GM18867 (cell line): ENCODE results near the gene CYBA.

ENCODE experiments used
- ATAC-seq: cut with Tn5 transposase; IDR thresholded peaks from one replicate; pipeline ENCODE4 v1.9.1; 2021; ENCODE audit warnings: mild to moderate bottlenecking, moderate library complexity; ENCODE audit not compliant: unreplicated experiment

The CYBA gene

DNA sequence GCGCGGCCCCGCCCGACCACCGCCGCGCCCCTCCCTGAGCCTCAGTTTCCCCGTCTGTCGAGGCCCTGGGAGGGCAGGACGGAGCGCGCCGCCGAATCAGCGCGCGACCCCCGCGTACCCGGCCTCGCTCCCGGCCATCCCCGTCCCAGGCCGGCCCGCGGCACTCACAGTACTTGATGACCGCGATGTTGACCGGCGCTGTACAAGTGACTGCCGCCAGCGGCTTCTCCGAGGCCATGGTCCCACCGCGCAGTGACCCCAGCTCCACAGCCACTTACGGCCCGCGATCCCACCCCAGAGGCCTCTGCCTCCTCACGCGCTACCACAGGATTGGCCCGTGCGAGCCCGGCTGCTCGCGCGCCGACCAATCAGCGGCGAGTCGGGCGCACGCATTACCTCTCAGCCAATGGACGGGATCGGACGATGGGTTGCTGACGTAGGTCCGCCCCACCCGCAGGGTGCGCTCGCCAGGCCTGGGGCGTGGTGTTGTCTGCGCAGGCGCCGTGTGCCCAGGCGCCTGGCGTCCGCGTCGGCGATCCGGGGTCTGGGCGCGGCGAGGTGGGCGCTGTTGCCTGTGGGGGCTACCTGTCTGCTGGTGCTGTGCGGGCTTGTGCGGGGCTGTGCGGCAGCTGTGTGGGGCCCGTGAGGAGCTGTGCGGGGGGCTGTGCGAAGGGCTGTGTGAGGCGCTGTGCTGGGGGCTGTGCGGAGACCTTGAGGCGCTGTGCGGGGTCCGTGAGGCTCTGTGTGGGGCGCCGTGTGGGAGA, 12.2 kb upstream of the CYBA start, which contains the start of gene MVD:
MVD (minus strand) TSS at position 249 of the 764 bp plus-strand sequence; CDS start at position 238, 11 bp downstream.
- ATAC-seq = peak; percentile 93

DNA sequence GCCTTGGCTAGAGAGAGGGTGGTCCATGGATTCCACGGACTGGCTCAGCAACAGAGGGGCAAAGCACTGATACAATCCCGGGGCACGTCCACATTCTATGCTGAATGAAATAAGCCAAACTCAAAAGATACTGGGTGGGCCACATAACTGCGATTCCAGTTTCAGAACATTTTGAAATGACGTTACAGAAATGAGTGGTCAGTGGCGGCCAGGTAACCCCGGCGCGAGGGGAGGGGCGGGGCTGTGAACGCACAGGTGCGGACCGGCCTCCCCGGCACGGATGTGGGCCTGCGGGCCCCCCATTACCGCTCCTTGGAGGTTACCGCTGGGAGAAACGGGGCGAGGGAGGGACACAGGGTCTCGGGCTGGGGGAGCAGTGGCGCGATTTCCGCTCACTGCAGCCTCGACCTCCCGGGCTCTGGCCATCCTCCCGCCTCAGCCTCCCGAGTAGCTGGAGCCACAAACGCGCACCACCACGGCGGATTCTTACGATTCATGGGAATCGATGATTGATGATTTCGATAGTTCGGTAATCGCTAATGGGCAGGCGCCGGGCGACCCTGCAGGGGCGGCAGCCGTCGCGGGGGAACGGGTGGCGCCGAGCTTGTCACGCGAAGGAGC, 11.5 kb upstream of the CYBA start:
- ATAC-seq = peak; percentile 5

DNA sequence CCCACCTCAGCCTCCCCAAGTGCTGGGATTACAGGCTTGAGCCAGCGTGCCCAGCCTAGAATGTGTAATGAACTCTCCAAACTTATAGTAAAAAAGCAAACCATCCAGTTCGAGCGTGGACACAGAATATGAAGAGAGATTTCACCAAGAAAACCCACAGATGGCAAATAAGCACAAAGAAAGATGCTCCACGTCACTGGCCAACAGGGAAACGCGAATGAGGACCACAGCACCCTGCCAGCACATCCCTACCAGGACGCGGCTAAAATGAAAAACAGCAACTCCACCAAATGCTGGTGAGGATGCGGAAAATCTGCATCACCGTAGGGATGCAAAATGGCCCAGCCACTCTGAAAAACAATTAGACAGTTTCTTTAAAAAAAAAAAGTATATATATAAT, 10.6 kb upstream of the CYBA start:
- no peak for ATAC-seq

DNA sequence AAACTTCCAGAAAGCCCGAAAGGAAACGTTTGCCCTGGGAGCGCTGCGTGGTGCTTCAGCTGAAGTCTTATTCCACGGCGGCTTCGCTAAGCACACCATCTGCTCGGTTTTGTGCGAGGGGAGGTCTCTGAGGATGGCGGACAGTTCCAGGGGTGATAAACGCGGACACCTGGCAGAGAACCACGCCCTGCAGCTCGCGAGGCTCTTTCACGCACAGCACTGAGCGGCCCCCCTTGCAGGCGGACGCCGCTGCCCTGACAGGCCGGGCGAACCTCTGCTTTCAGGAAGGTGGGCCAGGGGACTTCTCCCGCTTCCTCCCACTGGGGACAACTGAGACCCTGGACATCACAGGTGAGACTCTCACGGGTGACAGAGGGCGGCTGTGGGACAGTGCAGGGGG, 8.3 kb upstream of the CYBA start:
- no peak for ATAC-seq

DNA sequence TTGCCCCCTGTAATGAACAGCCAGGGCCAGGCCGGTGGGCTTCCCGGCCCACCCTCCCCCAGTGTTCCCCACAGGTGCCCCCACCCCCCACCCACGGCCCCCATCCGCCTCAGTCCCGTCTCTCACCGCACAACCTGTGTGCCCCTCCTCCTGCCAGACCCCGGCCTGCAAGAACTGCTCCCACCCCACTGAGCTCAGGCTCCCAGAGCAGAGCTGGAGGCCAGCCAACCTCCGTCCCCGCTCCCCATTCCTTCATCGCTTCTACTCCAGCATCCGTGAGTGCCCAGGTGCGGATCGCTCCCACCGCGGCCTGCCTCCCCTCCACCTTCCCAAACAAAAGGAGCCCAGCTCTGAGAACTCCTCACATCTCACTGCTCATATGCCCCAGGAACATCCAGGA, 7.9 kb upstream of the CYBA start:
- no peak for ATAC-seq

DNA sequence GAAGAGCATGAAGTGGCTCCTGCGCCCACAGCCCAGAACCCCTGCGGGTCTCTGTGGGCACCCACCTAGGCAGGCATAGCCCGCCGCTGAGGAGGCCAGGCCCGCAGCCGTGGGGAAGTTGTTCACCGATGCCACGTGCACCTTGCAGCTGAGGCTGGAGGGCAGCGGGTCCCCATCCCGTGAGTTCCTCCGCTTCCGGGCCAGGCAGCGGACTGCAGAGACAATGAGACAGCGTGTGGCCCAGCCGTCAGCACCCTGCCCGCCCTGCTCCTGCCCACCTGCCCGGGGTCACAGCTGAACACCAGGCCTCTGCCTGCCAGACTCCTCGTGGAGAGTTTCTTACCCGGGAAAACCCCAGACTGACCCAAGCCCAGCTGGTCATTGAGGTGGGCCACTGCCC, 6.5 kb upstream of the CYBA start:
- no peak for ATAC-seq

DNA sequence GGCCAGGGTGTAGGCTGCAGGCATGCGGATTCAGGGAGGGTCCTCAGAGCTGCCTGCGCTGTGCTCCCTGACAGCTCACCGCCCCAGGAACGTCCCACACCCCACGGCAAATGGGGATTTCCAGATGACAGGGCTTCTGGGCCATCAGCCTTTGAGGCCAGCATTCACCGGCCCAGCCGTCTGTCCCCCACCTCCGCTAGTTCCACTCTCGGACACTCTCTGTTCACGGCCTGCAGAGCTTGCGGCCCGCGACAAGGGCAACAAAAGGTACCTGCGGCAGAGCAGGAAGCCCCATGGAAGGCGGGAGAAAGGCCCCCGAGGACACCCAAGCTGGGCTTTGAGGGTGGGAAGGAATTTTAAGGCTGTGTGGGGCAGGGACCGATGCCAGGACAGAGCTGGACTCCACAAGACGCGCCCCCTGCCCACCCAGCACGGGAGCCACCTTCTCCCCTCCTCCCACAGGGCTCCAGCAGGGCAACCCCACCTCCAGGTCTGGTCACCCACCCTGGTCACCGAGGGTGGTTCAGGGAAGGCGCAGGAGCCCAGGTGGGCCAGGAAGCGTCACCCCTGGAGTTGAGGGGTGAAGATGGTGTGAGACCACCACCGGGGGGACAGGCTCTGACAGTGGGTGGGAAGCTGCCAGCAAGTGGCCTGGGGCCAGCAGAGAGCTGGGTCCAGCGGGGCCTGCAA, 5.6 kb upstream of the CYBA start:
- no peak for ATAC-seq

DNA sequence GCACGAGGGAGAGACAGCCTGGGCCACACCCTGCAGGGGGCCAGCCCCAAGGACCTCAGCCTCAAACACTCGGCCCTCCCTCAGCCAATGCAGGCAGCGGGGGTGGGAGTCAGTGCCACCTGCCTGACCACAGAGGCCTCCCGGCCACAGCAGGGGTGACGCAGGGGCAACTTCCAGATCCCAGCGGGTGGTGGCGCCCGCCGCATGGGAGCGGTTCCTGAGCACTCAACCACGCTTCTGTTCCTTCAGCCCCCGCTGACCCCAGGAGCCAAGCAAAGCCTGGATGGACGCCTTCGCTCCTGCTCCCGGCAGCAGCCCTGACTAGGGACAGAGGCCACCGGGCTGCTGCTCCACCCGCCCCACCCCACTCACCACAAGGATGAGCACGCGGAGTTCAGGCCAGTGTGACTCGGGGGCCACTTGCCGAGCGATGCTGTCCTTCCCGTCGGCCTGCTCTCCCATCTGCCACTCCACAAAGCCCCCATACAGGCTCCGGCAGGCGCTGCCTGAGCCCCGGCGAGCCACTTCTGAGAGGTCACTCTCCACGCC, 5.0 kb upstream of the CYBA start:
- no peak for ATAC-seq

DNA sequence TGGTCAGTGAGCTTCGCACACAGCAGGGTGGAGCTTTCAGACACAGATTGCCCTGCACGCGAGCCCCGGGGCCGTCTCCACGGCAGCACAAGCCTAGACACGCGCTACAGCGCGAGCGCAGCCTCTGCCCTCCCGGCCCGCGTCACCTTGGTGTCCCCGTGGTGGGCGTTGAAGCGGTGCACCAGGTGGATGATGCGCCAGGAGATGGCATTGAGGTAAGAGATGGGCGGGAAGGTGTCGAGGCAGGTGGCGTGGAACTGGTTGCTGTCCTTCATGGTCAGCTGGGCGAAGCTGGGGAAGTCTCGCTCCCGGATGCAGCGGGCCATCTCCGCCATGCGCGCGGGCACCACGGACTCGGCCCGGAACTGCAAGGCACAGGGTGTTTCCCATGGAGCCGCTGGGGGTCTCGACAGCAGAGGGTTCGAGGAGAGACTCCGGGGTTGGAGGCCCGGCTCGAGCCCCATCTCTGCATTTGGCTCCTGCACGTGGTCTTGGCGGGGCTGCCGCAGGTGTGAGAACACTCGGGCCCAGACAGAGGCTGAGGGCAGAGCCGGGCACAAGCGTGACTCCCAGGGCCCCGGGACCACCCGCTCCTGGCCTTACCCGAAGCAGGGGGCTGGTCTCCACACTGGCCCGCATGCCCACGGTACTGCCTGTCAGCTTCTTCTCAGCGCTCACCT, 4.3 kb upstream of the CYBA start:
- no peak for ATAC-seq

DNA sequence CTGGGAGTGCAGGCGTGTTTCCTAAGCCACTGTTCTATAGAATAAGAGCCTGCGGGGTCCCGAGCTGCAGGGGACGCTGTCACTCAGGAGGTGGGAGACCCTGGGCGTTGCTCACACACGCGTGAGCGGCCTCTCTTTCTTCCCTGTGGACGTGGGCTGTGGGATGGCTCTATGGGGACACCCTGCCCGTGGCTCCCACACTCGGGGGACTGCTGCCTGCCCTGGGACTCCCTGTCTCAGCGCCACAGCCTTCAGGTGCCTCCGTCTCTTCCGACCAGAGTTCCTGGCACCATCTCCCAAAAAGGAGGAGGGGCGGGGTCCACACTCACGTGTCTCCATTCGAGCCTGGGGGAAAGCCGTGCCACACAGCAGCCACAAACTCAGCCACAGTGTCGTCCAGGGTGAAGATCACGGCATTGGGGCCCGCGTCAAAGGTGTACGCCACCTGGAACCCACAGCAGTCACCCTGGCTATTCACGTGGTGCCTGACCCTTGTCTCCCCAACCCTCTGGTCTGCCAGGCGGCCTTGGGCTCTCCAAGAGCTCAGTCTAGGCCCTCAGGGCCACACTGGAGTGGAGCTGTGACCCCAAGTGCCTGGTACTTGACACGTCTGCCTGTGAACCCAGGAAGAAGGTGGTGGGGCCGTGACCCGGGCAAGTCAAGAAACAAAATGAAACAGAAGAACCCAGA, 3.7 kb upstream of the CYBA start:
- ATAC-seq = no peak

DNA sequence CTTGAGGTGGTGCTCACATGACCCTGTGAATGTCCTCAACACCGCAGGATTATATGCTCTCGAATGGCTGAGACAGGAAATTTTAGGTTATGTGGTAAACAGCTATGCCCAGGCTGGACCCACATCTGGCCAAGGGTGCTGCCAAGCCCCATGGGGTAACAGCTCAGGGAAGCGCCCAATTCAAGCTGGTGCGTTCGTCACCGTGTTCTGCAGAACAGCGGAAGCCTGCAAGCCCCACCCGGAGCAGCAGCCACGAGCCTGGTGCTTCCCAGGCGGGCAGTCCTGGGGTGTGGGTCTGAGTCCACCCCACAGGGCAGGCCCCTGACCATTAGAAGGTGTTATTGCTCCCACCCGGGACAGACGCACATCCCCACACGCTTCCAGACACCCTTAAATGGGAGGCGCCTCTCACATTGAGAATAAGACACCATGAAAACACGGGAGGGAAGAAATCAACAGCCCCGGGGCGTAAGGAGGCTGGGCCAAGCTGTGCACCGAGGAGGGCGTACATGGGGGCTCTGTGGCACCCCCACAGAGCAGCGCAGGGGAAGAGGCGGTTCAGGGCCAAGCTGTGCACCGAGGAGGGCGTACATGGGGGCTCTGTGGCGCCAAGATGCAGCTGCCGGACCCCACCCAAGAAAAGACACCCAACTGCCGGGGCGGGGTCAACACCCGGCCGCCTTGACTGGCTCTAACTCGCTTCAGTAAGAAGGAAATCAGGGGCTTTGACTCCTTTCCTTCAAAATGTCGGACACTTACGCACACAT, 2.9 kb upstream of the CYBA start:
- no peak for ATAC-seq

DNA sequence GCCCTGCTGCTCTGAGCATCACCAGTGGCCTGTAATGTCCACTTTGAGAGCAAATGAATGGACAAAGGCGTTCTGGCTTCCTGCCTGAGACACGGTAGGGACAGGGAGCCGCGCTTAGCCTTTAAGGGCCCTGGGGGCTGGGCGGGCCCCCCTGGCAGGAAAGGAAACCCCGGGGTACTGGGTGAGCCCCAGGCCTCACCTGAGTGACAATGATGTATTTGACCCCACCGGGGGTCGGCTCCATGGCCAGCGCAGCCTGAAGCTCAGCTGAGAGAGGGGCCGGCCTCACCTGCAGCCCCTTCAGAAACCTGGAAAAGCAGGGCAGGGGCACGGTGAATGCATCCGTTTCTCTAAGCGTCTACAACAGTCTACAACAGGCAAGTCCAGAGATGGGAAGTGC, 2.2 kb upstream of the CYBA start:
- ATAC-seq = no peak

DNA sequence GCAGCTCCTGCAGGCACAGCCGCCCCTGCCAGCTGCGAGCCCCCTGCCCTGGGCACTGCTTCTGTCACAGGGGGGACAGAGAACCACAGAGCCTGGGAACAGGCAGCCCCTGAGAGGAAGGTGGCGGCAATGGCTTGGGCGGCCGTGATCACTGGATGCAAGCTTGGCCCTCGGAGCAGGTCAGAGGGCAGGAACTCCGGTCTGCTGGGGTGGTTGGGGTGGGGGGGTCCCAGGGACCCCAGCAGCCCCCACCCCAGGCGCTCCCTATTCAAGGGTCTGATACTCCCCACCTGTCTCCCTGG, 1.9 kb upstream of the CYBA start:
- ATAC-seq = no peak

DNA sequence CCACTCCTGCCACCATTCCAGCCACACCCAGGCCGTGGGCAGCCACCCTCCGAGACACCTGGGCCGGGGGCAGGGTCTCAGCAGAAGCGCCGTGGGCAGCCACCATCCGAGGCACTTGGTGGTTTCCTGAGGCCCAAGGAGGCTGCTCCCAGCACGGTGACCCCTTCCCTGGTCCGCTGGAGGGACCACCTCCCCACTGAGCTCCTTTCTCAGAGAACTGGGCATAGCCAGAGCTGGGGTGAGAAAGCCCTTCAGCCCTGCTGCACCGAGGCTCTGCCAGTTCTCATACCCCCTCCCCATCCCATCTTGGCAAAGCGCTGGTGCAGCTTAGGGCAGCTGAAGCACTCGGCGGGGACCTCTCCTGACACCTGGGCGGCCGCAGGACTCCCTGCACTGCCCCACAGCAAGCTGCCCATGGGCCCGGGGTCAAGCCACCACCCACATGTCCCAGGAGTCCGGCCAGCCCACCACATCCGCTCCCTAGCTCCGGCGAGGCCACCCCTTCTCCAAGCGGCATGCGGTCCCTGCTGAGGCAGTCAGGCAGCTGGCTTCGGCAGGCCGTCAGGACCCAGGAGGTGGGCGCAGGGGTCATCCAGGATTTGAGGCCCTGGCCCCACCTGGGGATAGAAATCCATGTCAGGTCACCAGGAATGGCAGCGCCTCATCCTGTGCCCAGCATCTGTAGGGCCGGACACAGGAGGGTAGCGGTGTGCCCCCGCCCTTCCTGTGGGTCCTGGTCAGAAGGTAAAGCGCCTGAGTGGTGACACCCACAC, 1.3 kb upstream of the CYBA start:
- no peak for ATAC-seq

DNA sequence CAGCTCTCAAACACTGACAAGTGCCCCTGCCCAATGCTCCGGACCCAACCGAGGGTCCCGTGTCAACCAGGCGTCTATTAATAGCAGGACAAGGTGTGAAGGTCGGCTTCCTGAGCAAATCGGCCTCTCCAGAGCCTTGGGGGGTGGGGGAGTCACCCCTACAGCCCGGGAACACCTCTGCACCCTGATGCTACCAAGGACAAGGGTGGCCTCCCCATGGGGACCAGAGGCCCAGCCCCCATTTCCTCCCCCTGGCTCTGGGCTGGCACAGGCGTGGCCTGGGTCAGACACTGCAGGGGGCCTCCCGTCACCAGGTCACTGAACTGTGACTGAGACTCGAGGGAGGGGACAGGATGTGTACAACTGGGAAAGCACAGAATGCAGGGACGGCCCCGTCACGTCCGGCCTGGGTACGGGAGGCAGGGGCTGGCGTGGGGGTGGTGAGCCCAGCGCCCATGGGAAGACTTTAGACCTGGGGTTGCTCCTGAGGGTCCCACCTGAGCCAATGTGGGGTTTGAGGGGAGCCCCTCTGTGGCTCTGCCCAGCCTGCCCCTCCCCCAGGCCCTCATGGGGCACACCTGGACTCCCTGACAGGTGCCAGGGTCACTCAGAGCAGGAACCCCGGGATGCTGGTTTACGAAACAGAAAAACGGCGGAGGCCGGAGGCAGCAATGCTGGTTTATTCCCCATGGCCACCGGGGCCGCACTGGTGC, 579 bp upstream of the CYBA start:
- peak; percentile 69 for ATAC-seq

DNA sequence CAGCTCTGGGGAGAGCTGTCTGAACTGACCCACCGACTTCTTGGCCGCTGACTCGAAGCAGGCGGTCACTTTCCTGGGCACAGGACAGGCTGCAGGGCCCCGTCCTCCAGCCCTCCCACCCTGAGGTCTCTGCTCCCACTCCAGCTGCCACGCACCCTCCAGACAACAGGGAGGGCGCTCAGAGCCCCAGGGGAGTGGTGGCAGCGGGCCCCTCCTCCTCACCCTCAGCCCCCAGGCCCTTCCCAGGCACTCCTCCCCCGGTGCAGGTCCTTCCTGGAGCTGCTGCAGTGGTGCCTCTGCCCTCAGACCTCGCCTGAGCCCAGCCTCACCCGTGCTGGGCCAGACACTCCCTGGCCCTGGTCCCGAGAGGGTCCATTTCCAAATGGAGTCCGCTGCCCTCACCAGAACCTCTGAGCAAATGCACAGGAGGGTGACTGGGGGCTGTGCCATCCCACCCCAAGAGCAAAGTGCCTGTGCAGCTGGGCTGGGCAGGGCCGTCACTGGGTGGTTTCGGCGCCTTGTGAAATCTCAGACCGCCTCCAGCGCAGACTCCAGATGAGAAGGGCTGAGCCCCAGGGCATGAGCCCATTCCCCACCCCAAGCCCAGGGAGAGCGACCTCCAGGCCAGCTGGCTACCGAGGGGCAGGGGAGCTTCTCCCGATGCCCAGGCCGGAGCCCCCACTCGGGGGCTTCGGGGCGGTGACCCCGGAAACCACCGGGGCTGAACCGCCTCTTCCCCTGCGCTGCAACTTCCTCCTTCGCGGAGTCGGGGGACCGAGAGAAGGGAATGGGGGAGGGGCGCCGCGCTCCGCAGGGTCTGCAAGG, 717 bp downstream of the CYBA start:
- ATAC-seq = peak; percentile 13

DNA sequence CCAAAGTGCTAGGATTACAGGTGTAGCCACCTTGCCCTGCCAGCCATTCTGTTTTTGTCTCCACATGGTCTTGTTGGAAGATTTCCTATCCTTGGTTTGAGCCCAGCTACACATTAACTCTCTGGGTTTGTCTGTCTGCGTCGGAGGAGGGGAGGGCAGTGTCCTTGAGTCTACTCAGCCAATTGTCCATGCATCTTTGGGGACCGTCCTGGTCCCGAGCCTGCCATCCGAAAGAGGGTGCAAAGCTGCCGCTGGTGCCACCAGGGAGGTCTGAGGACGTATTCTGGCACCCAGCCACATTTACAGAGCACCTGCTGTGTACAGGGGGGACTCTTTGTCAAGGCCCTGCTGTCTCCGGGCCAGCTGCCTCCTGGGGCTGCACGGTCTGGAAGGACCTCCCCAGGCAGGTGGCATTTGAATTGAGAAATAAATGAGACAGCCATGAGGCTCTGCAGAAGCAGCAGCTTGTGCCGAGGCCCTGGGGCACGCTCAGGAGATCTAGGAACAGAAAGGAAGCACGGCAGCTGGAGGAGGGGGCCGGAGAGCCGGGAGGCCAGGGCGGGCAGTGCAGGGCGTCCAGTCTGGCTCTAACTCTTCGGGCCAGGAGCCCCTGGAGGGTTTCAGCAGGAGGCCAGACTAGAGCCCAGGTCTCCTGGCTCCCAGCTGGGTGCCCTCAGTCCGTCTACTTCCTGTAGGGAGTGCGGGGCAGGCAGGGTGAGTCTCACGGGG, 1.5 kb downstream of the CYBA start:
- no peak for ATAC-seq
